ENCODE measurements around the gene CADM1. TPM values are rescaled to one million over a fixed set of nuclear protein-coding genes. Genes with fewer than 3 reads are reported as not detected.

CADM1 gene
- total and polyA plus RNA-seq, 5 donors: 14.8 to 42.6 (median 31.9) TPM

GRCh38 chr11:115158053-115158452 is 346.2 kb downstream of the CADM1 start:
- WGBS: 79% methylated on average over 6 of the region's 6 CpGs
- no peaks in the 10 kb centered on the region for H3K27me3 ChIP-seq (ENCODE audit: control insufficient read depth, insufficient read depth)
- H3K4me3 ChIP-seq (ENCODE audit: low read length): no peak overlapping the region
- intact Hi-C loops (cut with DNase I): no loop called here
- H3K9me3 ChIP-seq (ENCODE audit: control insufficient read depth, low read length): no peaks in the 10 kb centered on the region
- ATAC-seq (no peak), DNase-seq (no peak)
- no peaks in the 10 kb centered on the region for H3K4me1 ChIP-seq (ENCODE audit: control insufficient read depth, insufficient read depth, low read length)
- H3K27ac ChIP-seq (ENCODE audit: low read length): no peak overlapping the region

GRCh38 chr11:115157247-115157646 is 347.0 kb downstream of the CADM1 start:
- Histone ChIP-seq H3K4me3 (ENCODE audit: low read length) (no peak overlapping the region), H3K27ac (ENCODE audit: low read length) (no peak overlapping the region), H3K27me3 (ENCODE audit: control insufficient read depth, insufficient read depth) (no peaks in the 10 kb centered on the region), H3K4me1 (ENCODE audit: control insufficient read depth, insufficient read depth, low read length) (no peaks in the 10 kb centered on the region), H3K9me3 (ENCODE audit: control insufficient read depth, low read length) (no peaks in the 10 kb centered on the region)
- ATAC-seq: no peak
- DNase-seq: no peak
- intact Hi-C loops (cut with DNase I): no loop called here
- WGBS: 86% methylated on average over 3 of the region's 3 CpGs

- DNase-seq (no peak), ATAC-seq (no peak)
- H3K4me1 ChIP-seq (ENCODE audit: control insufficient read depth, insufficient read depth, low read length): no peaks in the 10 kb centered on the region
- H3K27ac ChIP-seq (ENCODE audit: low read length): no peak overlapping the region
- H3K27me3 ChIP-seq (ENCODE audit: control insufficient read depth, insufficient read depth): no peaks in the 10 kb centered on the region
- H3K9me3 ChIP-seq (ENCODE audit: control insufficient read depth, low read length): no peaks in the 10 kb centered on the region
- intact Hi-C loops (cut with DNase I): no loop called here
- WGBS: 25% methylated on average over 1 of the region's 1 CpG
- H3K4me3 ChIP-seq (ENCODE audit: low read length): no peak overlapping the region
Observed at GRCh38 chr11:115155978-115156377, 348.2 kb downstream of the CADM1 start.

- H3K27ac ChIP-seq (ENCODE audit: low read length): no peak overlapping the region
- 51% methylated on average over 8 of the region's 8 CpGs for WGBS
- intact Hi-C loops (cut with DNase I): no loop called here
Observed at GRCh38 chr11:115155320-115155719, 348.9 kb downstream of the CADM1 start.

GRCh38 chr11:115154355-115154736 is 349.9 kb downstream of the CADM1 start:
- intact Hi-C loops (cut with DNase I): no loop called here
- ATAC-seq (no peak), DNase-seq (no peak)
- Histone ChIP-seq H3K27ac (ENCODE audit: low read length) (no peak overlapping the region), H3K9me3 (ENCODE audit: control insufficient read depth, low read length) (no peaks in the 10 kb centered on the region), H3K4me3 (ENCODE audit: low read length) (no peak overlapping the region), H3K4me1 (ENCODE audit: control insufficient read depth, insufficient read depth, low read length) (no peaks in the 10 kb centered on the region), H3K27me3 (ENCODE audit: control insufficient read depth, insufficient read depth) (no peaks in the 10 kb centered on the region)
- WGBS: 78% methylated on average over 9 of the region's 9 CpGs

More at GRCh38 chr11:115155320-115155719, 348.9 kb downstream of the CADM1 start:
- Histone ChIP-seq H3K27me3 (ENCODE audit: control insufficient read depth, insufficient read depth) (no peaks in the 10 kb centered on the region), H3K9me3 (ENCODE audit: control insufficient read depth, low read length) (no peaks in the 10 kb centered on the region), H3K4me1 (ENCODE audit: control insufficient read depth, insufficient read depth, low read length) (no peaks in the 10 kb centered on the region), H3K4me3 (ENCODE audit: low read length) (no peak overlapping the region)
- ATAC-seq (no peak), DNase-seq (no peak)

- no peaks in the 10 kb centered on the region for H3K4me1 ChIP-seq (ENCODE audit: control insufficient read depth, insufficient read depth, low read length)
- H3K4me3 ChIP-seq (ENCODE audit: low read length): no peak overlapping the region
- ATAC-seq (no peak), DNase-seq (peak in 1 of 3 donors; percentile 31)
- intact Hi-C loops (cut with DNase I): no loop called here
- 94% methylated on average over 39 of the region's 39 CpGs for WGBS
- H3K9me3 ChIP-seq (ENCODE audit: control insufficient read depth, low read length): no peaks in the 10 kb centered on the region
- H3K27ac ChIP-seq (ENCODE audit: low read length): no peak overlapping the region
- no peaks in the 10 kb centered on the region for H3K27me3 ChIP-seq (ENCODE audit: control insufficient read depth, insufficient read depth)
Observed at GRCh38 chr11:115153731-115154354, 350.4 kb downstream of the CADM1 start.

- intact Hi-C loops (cut with DNase I): no loop called here
- no peak for ATAC-seq
- DNase-seq: no peak
- H3K27me3 ChIP-seq (ENCODE audit: control insufficient read depth, insufficient read depth): no peaks in the 10 kb centered on the region
- H3K4me1 ChIP-seq (ENCODE audit: control insufficient read depth, insufficient read depth, low read length): no peaks in the 10 kb centered on the region
- WGBS: 76% methylated on average over 8 of the region's 8 CpGs
- H3K9me3 ChIP-seq (ENCODE audit: control insufficient read depth, low read length): no peaks in the 10 kb centered on the region
- no peak overlapping the region for H3K4me3 ChIP-seq (ENCODE audit: low read length)
- no peak overlapping the region for H3K27ac ChIP-seq (ENCODE audit: low read length)
Observed at GRCh38 chr11:115153135-115153534, 351.1 kb downstream of the CADM1 start.

GRCh38 chr11:115151010-115151409 is 353.2 kb downstream of the CADM1 start:
- Histone ChIP-seq H3K27me3 (ENCODE audit: control insufficient read depth, insufficient read depth) (no peaks in the 10 kb centered on the region), H3K9me3 (ENCODE audit: control insufficient read depth, low read length) (no peaks in the 10 kb centered on the region), H3K4me1 (ENCODE audit: control insufficient read depth, insufficient read depth, low read length) (no peaks in the 10 kb centered on the region), H3K4me3 (ENCODE audit: low read length) (no peak overlapping the region), H3K27ac (ENCODE audit: low read length) (no peak overlapping the region)
- ATAC-seq: no peak
- no peak for DNase-seq
- intact Hi-C loops (cut with DNase I): no loop called here
- 94% methylated on average over 1 of the region's 1 CpG for WGBS

- no peaks in the 10 kb centered on the region for H3K4me1 ChIP-seq (ENCODE audit: control insufficient read depth, insufficient read depth, low read length)
- H3K27me3 ChIP-seq (ENCODE audit: control insufficient read depth, insufficient read depth): no peaks in the 10 kb centered on the region
- no peak overlapping the region for H3K4me3 ChIP-seq (ENCODE audit: low read length)
- no peak overlapping the region for H3K27ac ChIP-seq (ENCODE audit: low read length)
- WGBS: 63% methylated on average over 2 of the region's 2 CpGs
- intact Hi-C loops (cut with DNase I): no loop called here
- ATAC-seq: no peak
- no peaks in the 10 kb centered on the region for H3K9me3 ChIP-seq (ENCODE audit: control insufficient read depth, low read length)
- DNase-seq: no peak
Observed at GRCh38 chr11:115148691-115149090, 355.5 kb downstream of the CADM1 start.

GRCh38 chr11:115148101-115148500 is 356.1 kb downstream of the CADM1 start:
- intact Hi-C loops (cut with DNase I): no loop called here
- Histone ChIP-seq H3K9me3 (ENCODE audit: control insufficient read depth, low read length) (no peaks in the 10 kb centered on the region), H3K27ac (ENCODE audit: low read length) (no peak overlapping the region), H3K27me3 (ENCODE audit: control insufficient read depth, insufficient read depth) (no peaks in the 10 kb centered on the region), H3K4me3 (ENCODE audit: low read length) (no peak overlapping the region), H3K4me1 (ENCODE audit: control insufficient read depth, insufficient read depth, low read length) (no peaks in the 10 kb centered on the region)
- 95% methylated on average over 4 of the region's 4 CpGs for WGBS
- ATAC-seq (peak in 1 of 2 donors; percentile 10), DNase-seq (no peak)

- DNase-seq (no peak), ATAC-seq (no peak)
- H3K4me3 ChIP-seq (ENCODE audit: low read length): no peak overlapping the region
- WGBS: 93% methylated on average over 7 of the region's 7 CpGs
- H3K9me3 ChIP-seq (ENCODE audit: control insufficient read depth, low read length): no peaks in the 10 kb centered on the region
- H3K27me3 ChIP-seq (ENCODE audit: control insufficient read depth, insufficient read depth): no peaks in the 10 kb centered on the region
- H3K27ac ChIP-seq (ENCODE audit: low read length): no peak overlapping the region
- intact Hi-C loops (cut with DNase I): no loop called here
- no peaks in the 10 kb centered on the region for H3K4me1 ChIP-seq (ENCODE audit: control insufficient read depth, insufficient read depth, low read length)
Observed at GRCh38 chr11:115147243-115147807, 356.9 kb downstream of the CADM1 start.

- ATAC-seq (no peak), DNase-seq (no peak)
- 76% methylated on average over 6 of the region's 6 CpGs for WGBS
- intact Hi-C loops (cut with DNase I): no loop called here
- Histone ChIP-seq H3K4me3 (ENCODE audit: low read length) (no peak overlapping the region), H3K9me3 (ENCODE audit: control insufficient read depth, low read length) (no peaks in the 10 kb centered on the region), H3K27ac (ENCODE audit: low read length) (no peak overlapping the region), H3K27me3 (ENCODE audit: control insufficient read depth, insufficient read depth) (no peaks in the 10 kb centered on the region), H3K4me1 (ENCODE audit: control insufficient read depth, insufficient read depth, low read length) (no peaks in the 10 kb centered on the region)
Observed at GRCh38 chr11:115146425-115146824, 357.8 kb downstream of the CADM1 start.

All from right cardiac atrium (tissue), 5 donors.